Vagina (tissue), 2 donors: ENCODE results near the gene TUBGCP2.

Source experiments
- CTCF ChIP-seq, 3 experiments: fragments of 450-650 bp in 2 of 3; fragments of 200-600 bp in 1 of 3; sonication (generic) in 1 of 3; IDR thresholded peaks; one replicate each; pipeline ENCODE4 v1.5.1; 2017 to 2019; ENCODE audit warnings: antibody characterized with exemption in 3 of 3, mild to moderate bottlenecking in 2 of 3, moderate library complexity in 2 of 3
- POLR2A ChIP-seq, 2 donors: fragments of 450-650 bp; IDR thresholded peaks; one replicate each; pipeline ENCODE4 v1.6.1; 2017; ENCODE audit warnings: antibody characterized with exemption in 2 of 2, mild to moderate bottlenecking in 2 of 2, moderate library complexity in 2 of 2
- POLR2AphosphoS5 ChIP-seq, 2 donors: sonication (generic); formaldehyde crosslinking; IDR thresholded peaks; one replicate each; pipeline ENCODE4 v1.9.0; 2017; ENCODE audit warnings: antibody characterized with exemption in 2 of 2, mild to moderate bottlenecking in 2 of 2, low read depth in 1 of 2; ENCODE audit not compliant: insufficient read depth in 1 of 2

DNA sequence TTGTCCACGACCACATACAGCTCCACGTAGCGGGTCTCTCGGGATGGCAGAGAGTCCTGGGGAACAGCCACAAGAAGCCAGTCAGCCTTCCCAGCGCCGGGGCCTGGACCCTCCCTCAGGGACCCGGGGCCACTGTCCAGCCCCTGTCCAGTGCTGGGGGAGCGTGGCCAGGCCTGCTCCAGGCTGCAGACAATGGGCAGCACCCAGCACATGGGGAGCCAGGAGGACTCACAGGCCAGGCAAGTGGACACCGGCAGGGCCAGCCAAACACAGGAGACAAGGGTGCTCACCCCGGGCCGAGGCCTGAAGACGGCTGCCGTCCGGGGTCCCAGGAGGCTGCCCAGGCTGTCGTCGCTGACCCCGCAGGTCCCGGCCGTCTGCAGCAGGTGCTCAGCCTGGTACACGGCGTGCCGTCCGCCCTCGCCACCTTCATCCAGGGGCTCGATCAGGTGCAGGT is 35.7 kb downstream of the TUBGCP2 start:
- TF ChIP-seq POLR2AphosphoS5 (IDR thresholded peaks at IDR 0.05; ENCODE audit: insufficient read depth in 1 of 2, low read depth in 1 of 2): no peak
- TF ChIP-seq CTCF (IDR thresholded peaks at IDR 0.05): no peak
- no peak for TF ChIP-seq POLR2A (IDR thresholded peaks at IDR 0.05)
